ENCODE data around the gene CLDN20. TPM values are rescaled to one million over a fixed set of nuclear protein-coding genes. Genes with fewer than 3 reads are reported as not detected.
A peak's percentile ranks its signal among the peaks of the same experiment; 100 is the strongest.

Gene CLDN20
- total and polyA plus RNA-seq, 2 of the 4 experiments (the other 2 are of a cell fraction) = not detected

- TF ChIP-seq RFX5 (IDR thresholded peaks at IDR 0.05; ENCODE audit: low read depth, low read length) = no peak
- peak; percentile 83 for TF ChIP-seq POLR2A (IDR thresholded peaks at IDR 0.05; ENCODE audit: low read depth, low read length)
- no peak for TF ChIP-seq CEBPB (IDR thresholded peaks at IDR 0.05; ENCODE audit: low read depth, low read length)
These were observed 50.4 kb downstream of the CLDN20 start, which contains the start of gene TFB1M (continued) for GRCh38 chr6:155314092-155314772.

GRCh38 chr6:155314773-155315515 is 51.1 kb downstream of the CLDN20 start:
- intact Hi-C loops (cut with micrococcal nuclease) = loop anchor here (1.0 to 5.0 kb wide), 4 partner anchors 138 to 638 kb away; no protein-coding TSS in a partner anchor
- Histone ChIP-seq H3K27ac (ENCODE audit: insufficient read depth, low read length) (peak overlapping the region; percentile 45), H3K36me3 (ENCODE audit: control insufficient read depth, insufficient read depth, low read length) (no peaks in the 10 kb centered on the region), H4K20me1 (ENCODE audit: insufficient read depth, low read length) (no peaks in the 10 kb centered on the region), H3K79me1 (ENCODE audit: low read depth in 1 of 2, low read length in 2 of 2) (peaks cover 10 to 19% of the 10 kb centered on the region in 2 experiments; a peak in 3 of 4 replicates), H3K9ac (ENCODE audit: low read depth, low read length) (peak overlapping the region; percentile 70), H3K9me3 (ENCODE audit: control insufficient read depth, insufficient read depth, low read length) (no peaks in the 10 kb centered on the region), H3K56ac (ENCODE audit: extremely low read depth, insufficient read depth, low read length) (peak overlapping the region; percentile 59), H3K4me3 (ENCODE audit: insufficient read depth, low read depth, low read length) (peak overlapping the region; percentile 84), H4K5ac (ENCODE audit: low read depth, low read length) (peak overlapping the region; percentile 38; the same call in 1 of the 2 replicates), H2AK9ac (replicated peaks; ENCODE audit: low read depth, low read length, poor library complexity) (no peak overlapping the region), H2BK15ac (ENCODE audit: low read depth, low read length) (no peak overlapping the region; the same call in 2 of the 3 replicates), H3K27me3 (ENCODE audit: control insufficient read depth, insufficient read depth, low read length) (no peaks in the 10 kb centered on the region), H4K91ac (ENCODE audit: insufficient read depth, low read depth, low read length) (peak overlapping the region; percentile 42), H2AK5ac (ENCODE audit: low read depth, low read length) (0 out of 2 replicates have a peak overlapping the region, but pooled peaks have one; percentile 59), H3K23ac (ENCODE audit: low read depth, low read length) (peak overlapping the region; percentile 11), H2BK120ac (ENCODE audit: low read depth, low read length) (peak overlapping the region; percentile 52), H3K4me1 (ENCODE audit: control insufficient read depth, insufficient read depth, low read length) (peaks cover 4% of the 10 kb centered on the region), H2BK20ac (ENCODE audit: low read depth, low read length) (no peak overlapping the region), H3K4me2 (ENCODE audit: low read depth, low read length) (peak overlapping the region; percentile 82), H2AFZ (replicated peaks; ENCODE audit: low read length, poor library complexity) (peak overlapping the region; percentile 73), H3K14ac (replicated peaks; ENCODE audit: low read depth, low read length) (peak overlapping the region; percentile 57), H3K4ac (ENCODE audit: low read depth, low read length) (peak overlapping the region; percentile 58), H4K8ac (ENCODE audit: low read depth in 2 of 2, low read length in 2 of 2) (peak overlapping the region; percentile 63 to 87), H3K18ac (ENCODE audit: low read depth, low read length) (peak overlapping the region; percentile 30; the same call in 1 of the 2 replicates), H3K9me1 (ENCODE audit: insufficient read depth, low read length) (no peaks in the 10 kb centered on the region), H2BK5ac (ENCODE audit: low read depth, low read length, poor library complexity, severe bottlenecking) (peak overlapping the region; percentile 81)
- in situ Hi-C loops (cut with MboI; ENCODE audit: low sequenced_read_pairs) = no loop called here
- CTCF ChIA-PET = interaction anchor here (0.6 to 0.9 kb wide), 4 partner anchors 12 to 1556 kb away, joined by 3 to 6 read pairs (median 4); no protein-coding TSS in a partner anchor
- DNase-seq = peak; percentile 79
- dilution Hi-C loops (cut with HindIII; ENCODE audit: low sequenced_read_pairs, unreplicated experiment) = no loop called here
- ATAC-seq (ENCODE audit: low read depth) = peak; percentile 33
- BruUV-seq (replicated peaks) = no TSS peak
- WGBS, 2 experiments (ENCODE audit: extremely low coverage in 2 of 2, insufficient read length in 1 of 2) = 0% methylated on average over 9 of the region's 20 CpGs; no CpG with 5 or more reads in 1 of the 2 experiments
- POLR2A ChIA-PET (ENCODE audit: unreplicated experiment) = interaction anchor here (0.6 kb wide), 2 partner anchors 17 to 787 kb away, joined by 3 read pairs; no protein-coding TSS in a partner anchor
- TF ChIP-seq CHD1 (IDR thresholded peaks at IDR 0.05; ENCODE audit: low read depth, low read length) = no peak
- TF ChIP-seq MXI1 (IDR thresholded peaks at IDR 0.05; ENCODE audit: borderline replicate concordance, low read depth, low read length) = peak; percentile 57; the same call in 1 of the 2 replicates
- peak; percentile 38; the same call in 1 of the 2 replicates for TF ChIP-seq POLR2A (IDR thresholded peaks at IDR 0.05; ENCODE audit: low read depth, low read length)
- TF ChIP-seq RCOR1 (IDR thresholded peaks at IDR 0.05; ENCODE audit: insufficient replicate concordance, low read length) = peak; percentile 96
- peak; percentile 92 for TF ChIP-seq BHLHE40 (IDR thresholded peaks at IDR 0.05; ENCODE audit: low read depth, low read length)
- TF ChIP-seq RAD21 (IDR thresholded peaks at IDR 0.05; ENCODE audit: low read length) = no peak
- no peak for TF ChIP-seq MAFK (IDR thresholded peaks at IDR 0.05; ENCODE audit: low read depth, low read length)
- TF ChIP-seq RFX5 (IDR thresholded peaks at IDR 0.05; ENCODE audit: low read depth, low read length) = no peak
- peak; percentile 75; the same call in 1 of the 2 replicates for TF ChIP-seq CEBPB (IDR thresholded peaks at IDR 0.05; ENCODE audit: low read depth, low read length)
- TF ChIP-seq ELK1 (IDR thresholded peaks at IDR 0.05; ENCODE audit: borderline replicate concordance, low read depth, low read length) = no peak

All from IMR-90 (cell line).